Retinal pigment epithelial cell (primary cell): ENCODE measurements around the gene HLA-DRB1.

ENCODE experiments used
- DNase-seq: peaks from one replicate; pipeline ENCODE4 v3.0.0-alpha.2; 2010; ENCODE audit warnings: low read depth
- H3K4me3 ChIP-seq: 2 replicates; pipeline ENCODE4 v1.5.1; 2011; ENCODE audit warnings: mild to moderate bottlenecking, low read length, control low read depth, moderate library complexity
- TF ChIP-seq, protein P1 (sequence below): conservative IDR thresholded peaks from 2 replicates; pipeline ENCODE4 v1.5.1; 2011; ENCODE audit warnings: low read depth, low read length, control low read depth, inconsistent platforms

Gene HLA-DRB1

DNA sequence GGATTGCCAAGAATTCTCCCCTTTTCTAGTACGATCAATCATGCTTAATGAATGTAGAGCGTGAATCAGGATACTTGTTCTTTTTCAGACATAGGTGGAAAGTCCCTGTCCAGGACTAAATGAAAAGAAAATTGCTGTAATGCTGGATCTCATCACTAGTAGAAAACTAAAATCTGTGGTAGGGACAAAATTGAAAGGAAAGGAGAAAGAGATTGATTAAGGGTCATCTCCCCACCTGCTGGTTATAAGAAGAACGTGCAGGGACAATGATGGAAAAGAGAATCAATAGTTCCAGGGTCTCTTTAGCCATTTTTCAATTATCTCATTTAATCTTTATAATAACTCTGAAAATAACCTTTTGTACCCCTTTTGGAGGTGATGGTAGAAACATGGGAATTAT is 18.7 kb upstream of the HLA-DRB1 start:
- no peak overlapping the region for H3K4me3 ChIP-seq
- DNase-seq = no peak
- TF ChIP-seq, protein P1, sequence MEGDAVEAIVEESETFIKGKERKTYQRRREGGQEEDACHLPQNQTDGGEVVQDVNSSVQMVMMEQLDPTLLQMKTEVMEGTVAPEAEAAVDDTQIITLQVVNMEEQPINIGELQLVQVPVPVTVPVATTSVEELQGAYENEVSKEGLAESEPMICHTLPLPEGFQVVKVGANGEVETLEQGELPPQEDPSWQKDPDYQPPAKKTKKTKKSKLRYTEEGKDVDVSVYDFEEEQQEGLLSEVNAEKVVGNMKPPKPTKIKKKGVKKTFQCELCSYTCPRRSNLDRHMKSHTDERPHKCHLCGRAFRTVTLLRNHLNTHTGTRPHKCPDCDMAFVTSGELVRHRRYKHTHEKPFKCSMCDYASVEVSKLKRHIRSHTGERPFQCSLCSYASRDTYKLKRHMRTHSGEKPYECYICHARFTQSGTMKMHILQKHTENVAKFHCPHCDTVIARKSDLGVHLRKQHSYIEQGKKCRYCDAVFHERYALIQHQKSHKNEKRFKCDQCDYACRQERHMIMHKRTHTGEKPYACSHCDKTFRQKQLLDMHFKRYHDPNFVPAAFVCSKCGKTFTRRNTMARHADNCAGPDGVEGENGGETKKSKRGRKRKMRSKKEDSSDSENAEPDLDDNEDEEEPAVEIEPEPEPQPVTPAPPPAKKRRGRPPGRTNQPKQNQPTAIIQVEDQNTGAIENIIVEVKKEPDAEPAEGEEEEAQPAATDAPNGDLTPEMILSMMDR = no peak

DNA sequence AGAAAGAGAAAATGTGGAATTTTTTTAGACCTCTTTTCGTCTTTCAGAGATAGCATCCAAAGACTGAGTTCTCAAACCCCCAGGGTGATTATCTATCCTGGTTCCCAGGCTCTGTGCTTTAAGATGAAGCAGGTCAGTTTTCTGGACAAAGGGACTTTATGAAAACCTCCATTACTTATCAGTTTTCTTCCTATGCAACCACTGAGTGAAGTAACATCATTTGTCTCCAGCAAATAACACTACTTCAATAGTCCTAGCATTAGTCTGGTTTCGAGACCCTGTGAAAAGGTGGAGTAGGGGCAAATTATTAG is 18.3 kb upstream of the HLA-DRB1 start:
- TF ChIP-seq, protein P1 = no peak
- H3K4me3 ChIP-seq = no peak overlapping the region
- DNase-seq = no peak

DNA sequence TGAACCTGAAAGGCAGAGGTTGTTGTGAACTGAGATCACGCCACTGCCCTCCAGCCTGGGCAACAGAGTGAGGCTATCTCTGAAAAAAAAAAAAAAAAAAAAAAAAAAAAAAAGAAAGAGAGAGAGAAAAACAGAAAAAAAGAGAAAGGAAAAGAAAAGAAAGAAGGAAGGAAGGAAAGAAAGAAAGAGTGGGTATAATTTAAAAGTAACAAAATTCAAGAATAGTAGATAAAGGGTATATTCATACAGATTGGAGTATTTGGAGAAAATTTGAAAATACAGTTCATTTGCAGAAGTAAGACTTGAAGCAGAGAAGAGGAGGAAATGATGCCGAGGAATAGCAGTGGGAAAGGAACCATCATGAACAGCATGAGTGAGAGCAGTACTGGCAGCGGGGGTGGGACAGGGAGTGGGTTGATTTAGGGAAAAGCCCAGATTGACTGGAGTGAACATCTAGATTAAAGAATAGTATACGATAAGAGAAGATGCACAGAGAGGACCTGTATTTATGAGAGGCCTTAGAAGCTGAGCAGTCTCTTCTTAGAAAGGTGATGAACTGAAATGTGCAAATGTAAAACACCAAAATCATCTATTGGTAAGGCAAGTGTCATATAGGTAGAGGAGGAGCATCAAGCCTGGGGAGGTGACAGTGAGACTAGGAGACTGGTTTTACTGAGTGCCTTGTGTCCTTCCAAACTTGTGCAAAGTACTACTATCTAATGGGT is 17.8 kb upstream of the HLA-DRB1 start:
- TF ChIP-seq, protein P1 = no peak
- no peak overlapping the region for H3K4me3 ChIP-seq
- no peak for DNase-seq

DNA sequence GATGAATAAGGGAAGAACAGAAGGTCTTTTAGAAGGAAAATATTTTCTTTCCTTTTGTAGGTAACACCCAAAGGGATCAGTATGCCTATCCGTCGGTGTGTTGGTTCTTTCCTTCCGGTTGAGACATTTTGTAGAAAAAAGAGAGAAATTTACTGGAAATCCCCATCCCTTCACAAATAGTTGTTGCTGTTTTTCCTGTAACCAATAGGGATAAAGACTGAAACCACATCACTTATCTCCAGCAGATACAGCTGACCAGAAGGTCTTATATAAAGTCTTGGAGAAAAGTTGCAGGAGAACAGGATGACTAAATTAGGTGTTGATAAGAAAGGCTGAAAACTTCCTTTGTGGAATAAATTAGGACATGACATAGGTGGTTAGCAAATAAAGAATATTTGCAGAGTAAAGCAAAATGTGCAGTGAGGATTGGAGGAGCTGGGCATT is 14.8 kb upstream of the HLA-DRB1 start:
- H3K4me3 ChIP-seq = no peak overlapping the region
- TF ChIP-seq, protein P1 = no peak
- DNase-seq = no peak

DNA sequence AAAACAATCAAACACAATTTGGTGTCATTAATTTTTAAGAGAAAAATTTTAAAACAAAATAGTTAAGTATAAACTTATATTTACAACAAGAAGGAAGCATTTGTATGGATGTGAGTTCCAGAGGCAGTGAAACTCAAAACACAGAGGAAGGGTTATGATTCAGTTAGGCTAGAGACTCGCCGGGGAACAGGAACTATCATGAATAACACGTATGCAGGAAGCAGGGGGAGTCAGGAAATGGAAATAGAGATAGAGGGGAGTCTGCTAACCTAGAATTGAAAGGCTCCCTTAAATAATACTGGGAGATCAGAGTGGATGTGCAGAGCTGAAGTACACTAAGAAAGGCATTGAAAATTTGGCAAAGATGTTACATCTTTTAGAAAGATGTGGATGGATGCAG is 14.2 kb upstream of the HLA-DRB1 start:
- TF ChIP-seq, protein P1 = no peak
- no peak overlapping the region for H3K4me3 ChIP-seq
- no peak for DNase-seq

DNA sequence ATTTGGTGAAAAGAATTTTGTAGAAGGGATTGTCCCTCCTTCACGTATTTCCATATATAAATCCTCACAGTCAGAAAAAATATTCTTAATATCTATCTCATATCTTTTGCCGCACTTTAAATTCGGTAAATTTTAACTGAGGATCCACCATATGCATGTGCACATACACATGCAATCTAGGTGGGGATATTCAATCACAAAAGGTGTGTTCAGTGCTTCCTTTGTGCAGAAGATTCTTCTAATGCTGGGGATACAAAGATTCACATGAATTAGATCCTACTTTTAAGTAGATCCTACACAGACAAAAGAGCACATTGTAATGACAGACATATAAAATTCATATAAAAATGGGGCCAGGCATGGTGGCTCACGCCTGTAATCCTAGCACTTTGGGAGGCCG is 13.6 kb upstream of the HLA-DRB1 start:
- DNase-seq = no peak
- no peak overlapping the region for H3K4me3 ChIP-seq
- TF ChIP-seq, protein P1 = no peak

DNA sequence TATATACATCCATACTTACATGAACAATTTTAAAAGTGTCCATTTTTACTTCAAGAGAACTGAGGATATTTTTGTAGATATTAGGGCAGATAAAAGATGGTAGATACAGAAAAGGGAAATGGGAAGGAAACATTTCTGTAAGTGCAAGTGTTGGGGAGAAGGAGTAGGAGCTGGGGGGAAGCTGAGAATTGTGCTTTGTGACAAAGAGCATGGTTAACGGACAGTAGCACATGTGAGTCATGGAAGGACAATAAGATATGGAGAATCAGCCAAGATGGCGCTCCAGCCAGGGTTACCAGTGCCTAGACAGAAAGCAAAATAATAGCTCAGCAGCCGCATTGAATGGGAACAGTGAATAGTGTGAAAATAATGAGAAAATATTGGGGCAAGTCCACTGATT is 12.7 kb upstream of the HLA-DRB1 start:
- DNase-seq = no peak
- TF ChIP-seq, protein P1 = no peak

More for the DNA sequence above, 12.7 kb upstream of the HLA-DRB1 start:
- no peak overlapping the region for H3K4me3 ChIP-seq
